ENCODE measurements around the gene SLC16A7. TPM values are rescaled to one million over a fixed set of nuclear protein-coding genes. Genes with fewer than 3 reads are reported as not detected.

Gene SLC16A7
- total and polyA plus RNA-seq, 8 donors: 4.0 to 47.4 (median 32.0) TPM

DNA sequence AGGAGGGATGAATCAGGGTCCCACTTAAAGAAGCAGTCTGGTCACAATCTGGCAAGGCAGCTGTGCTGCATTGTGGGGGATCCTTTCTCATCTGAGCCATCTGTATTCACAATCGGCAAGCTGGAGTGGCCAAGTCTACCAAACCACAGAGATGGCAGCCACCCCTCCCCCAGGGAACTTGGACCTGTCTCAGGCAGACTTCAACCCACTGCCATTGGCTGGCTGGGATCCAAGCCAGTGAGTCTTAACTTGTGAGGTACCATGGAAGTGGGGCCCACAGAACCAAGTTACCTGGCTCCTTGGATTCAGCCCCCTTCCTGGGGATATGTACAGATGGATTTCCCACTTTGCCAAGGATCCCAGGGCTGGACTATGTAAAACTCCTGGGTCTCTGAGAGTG, 196.8 kb downstream of the SLC16A7 start:
- intact Hi-C loops (cut with DNase I): no loop called here
- H3K4me1 ChIP-seq: no peaks in the 10 kb centered on the region
- ATAC-seq (no peak), DNase-seq (peak in 1 of 6 donors; percentile 40), FAIRE-seq (no peak)
- TF ChIP-seq, protein P1, sequence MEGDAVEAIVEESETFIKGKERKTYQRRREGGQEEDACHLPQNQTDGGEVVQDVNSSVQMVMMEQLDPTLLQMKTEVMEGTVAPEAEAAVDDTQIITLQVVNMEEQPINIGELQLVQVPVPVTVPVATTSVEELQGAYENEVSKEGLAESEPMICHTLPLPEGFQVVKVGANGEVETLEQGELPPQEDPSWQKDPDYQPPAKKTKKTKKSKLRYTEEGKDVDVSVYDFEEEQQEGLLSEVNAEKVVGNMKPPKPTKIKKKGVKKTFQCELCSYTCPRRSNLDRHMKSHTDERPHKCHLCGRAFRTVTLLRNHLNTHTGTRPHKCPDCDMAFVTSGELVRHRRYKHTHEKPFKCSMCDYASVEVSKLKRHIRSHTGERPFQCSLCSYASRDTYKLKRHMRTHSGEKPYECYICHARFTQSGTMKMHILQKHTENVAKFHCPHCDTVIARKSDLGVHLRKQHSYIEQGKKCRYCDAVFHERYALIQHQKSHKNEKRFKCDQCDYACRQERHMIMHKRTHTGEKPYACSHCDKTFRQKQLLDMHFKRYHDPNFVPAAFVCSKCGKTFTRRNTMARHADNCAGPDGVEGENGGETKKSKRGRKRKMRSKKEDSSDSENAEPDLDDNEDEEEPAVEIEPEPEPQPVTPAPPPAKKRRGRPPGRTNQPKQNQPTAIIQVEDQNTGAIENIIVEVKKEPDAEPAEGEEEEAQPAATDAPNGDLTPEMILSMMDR (IDR thresholded peaks at IDR 0.05): no peak
- H3K36me3 ChIP-seq: no peaks in the 10 kb centered on the region
- H3K9me3 ChIP-seq: no peaks in the 10 kb centered on the region
- no peak overlapping the region for H3K27ac ChIP-seq
- H3K27me3 ChIP-seq: no peaks in the 10 kb centered on the region
- H3K4me3 ChIP-seq: no peak overlapping the region
- 86 to 93% methylated on average over 1 of the region's 1 CpG for WGBS, 2 donors

DNA sequence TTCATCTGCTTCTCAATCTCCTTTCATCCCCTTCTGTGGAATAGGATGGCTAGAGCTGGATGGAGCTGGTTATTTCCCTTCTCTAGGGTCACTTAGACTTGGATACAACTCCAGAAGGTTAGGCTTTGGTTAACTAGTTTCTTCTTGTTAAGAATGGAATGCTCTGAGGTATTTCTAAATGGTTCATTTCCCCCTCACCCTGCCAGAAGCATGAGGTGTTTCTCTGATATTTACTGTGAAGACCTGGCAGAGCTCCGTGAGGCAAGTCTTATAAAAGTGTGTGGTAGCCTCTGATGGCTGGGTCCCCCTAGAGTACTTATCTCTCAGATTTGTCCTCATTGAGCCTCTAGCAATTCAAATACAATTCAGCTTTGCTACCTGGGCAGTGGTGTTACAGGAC, 207.9 kb downstream of the SLC16A7 start:
- DNase-seq (no peak), ATAC-seq (peak in 2 of 4 donors; percentile 20 to 35), FAIRE-seq (no peak)
- 56 to 79% methylated on average over 1 of the region's 1 CpG for WGBS, 2 donors
- no peaks in the 10 kb centered on the region for H3K36me3 ChIP-seq
- H3K9me3 ChIP-seq: no peaks in the 10 kb centered on the region
- H3K27me3 ChIP-seq: no peaks in the 10 kb centered on the region
- TF ChIP-seq, protein P1 (IDR thresholded peaks at IDR 0.05): no peak
- H3K4me3 ChIP-seq: no peak overlapping the region
- intact Hi-C loops (cut with DNase I): loop anchor here in 1 of 3 donors (10.0 kb wide), 1 partner anchor 369 kb away; no protein-coding TSS in a partner anchor
- H3K27ac ChIP-seq: no peak overlapping the region
- no peaks in the 10 kb centered on the region for H3K4me1 ChIP-seq

DNA sequence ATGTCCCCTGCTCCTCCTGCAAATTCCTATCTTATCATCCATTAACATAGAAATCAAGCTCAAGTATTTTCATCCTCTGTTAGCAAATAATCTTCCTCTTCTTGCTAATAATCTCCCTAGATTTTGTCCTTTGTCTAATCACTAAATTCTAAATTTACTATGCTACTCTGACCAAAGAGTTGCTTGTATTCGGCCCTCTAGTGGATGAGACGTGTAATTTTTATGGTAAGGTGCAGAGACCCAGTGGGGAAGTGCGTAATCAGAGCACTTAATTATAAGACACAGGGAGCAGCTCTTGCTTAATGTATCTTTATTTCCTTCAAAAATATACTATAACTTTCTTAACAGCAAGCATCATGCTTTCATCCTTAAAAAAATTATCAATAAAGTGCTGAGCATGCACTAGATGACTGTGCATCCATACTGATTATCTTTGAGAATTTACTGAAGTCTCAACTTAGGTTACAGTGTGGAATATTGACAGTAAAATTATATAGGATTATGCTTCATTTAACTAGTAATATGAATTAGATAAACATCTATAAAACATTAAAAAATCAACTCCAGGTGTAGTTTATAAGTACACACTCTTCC, 212.6 kb downstream of the SLC16A7 start:
- WGBS, 2 donors: 17 to 23% methylated on average over 3 of the region's 3 CpGs
- intact Hi-C loops (cut with DNase I): loop anchor here in 1 of 3 donors (10.0 kb wide), 1 partner anchor 374 kb away; no protein-coding TSS in a partner anchor
- Histone ChIP-seq H3K36me3 (no peaks in the 10 kb centered on the region), H3K9me3 (no peaks in the 10 kb centered on the region), H3K4me1 (no peaks in the 10 kb centered on the region), H3K27ac (no peak overlapping the region), H3K27me3 (no peaks in the 10 kb centered on the region), H3K4me3 (no peak overlapping the region)
- DNase-seq (no peak), FAIRE-seq (peak; percentile 83), ATAC-seq (peak; percentile 60 to 85 (median 82))
- TF ChIP-seq, protein P1 (IDR thresholded peaks at IDR 0.05): peak; percentile 45 to 66 (median 58)

DNA sequence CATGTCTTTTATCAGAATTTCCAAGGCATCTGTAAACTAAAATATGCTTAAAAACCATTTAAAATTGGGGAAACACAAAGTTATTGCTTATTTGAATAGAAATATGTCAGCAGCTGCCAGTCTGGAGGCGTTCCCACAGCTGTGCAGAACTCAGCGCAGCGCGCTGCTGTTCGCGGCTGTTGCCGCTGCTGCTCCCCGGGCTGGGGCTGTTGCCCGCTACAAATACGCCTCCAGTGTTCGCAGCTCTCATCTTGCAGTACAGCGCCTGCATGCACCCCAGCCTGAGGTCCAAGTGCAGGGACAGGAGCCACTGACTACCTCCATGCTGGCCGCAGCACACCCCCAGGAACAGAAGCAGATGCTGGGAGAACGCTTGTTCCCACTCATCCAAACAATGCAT, 216.2 kb downstream of the SLC16A7 start:
- Histone ChIP-seq H3K27ac (no peak overlapping the region), H3K27me3 (no peaks in the 10 kb centered on the region), H3K9me3 (no peaks in the 10 kb centered on the region), H3K36me3 (no peaks in the 10 kb centered on the region), H3K4me1 (no peaks in the 10 kb centered on the region), H3K4me3 (no peak overlapping the region)
- 96 to 97% methylated on average over 14 of the region's 14 CpGs for WGBS, 2 donors
- intact Hi-C loops (cut with DNase I): no loop called here
- ATAC-seq (no peak), DNase-seq (no peak), FAIRE-seq (no peak)
- TF ChIP-seq, protein P1 (IDR thresholded peaks at IDR 0.05): no peak

DNA sequence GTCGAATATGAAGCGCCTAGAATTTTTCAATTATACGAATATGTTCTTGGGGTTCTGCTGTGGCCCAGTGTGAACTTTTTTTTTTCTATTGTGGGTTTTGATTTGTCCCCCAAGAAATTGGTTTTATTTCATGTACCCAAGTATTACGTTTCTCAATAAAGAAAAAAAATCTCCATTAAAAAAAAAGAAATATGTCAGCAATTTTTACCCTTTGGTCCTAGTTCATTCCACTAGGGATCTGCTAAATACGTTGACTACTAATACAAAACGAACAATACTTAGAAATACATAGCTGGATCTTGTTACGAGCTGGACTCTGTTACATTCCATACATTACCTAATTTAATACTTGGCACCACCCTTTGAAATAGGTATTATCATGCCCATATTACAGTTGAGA, 216.9 kb downstream of the SLC16A7 start:
- WGBS, 2 donors: 87 to 92% methylated on average over 7 of the region's 7 CpGs
- no peak for FAIRE-seq

More for the DNA sequence above, 216.9 kb downstream of the SLC16A7 start:
- H3K9me3 ChIP-seq: no peaks in the 10 kb centered on the region
- H3K27me3 ChIP-seq: no peaks in the 10 kb centered on the region
- H3K27ac ChIP-seq: no peak overlapping the region
- no peaks in the 10 kb centered on the region for H3K4me1 ChIP-seq
- intact Hi-C loops (cut with DNase I): no loop called here
- H3K4me3 ChIP-seq: no peak overlapping the region
- TF ChIP-seq, protein P1 (IDR thresholded peaks at IDR 0.05): no peak
- H3K36me3 ChIP-seq: no peaks in the 10 kb centered on the region
- no peak for ATAC-seq
- no peak for DNase-seq

Data from pancreas (tissue), 10 donors.